ENCODE data around the gene C9orf57. TPM values are rescaled to one million over a fixed set of nuclear protein-coding genes. Genes with fewer than 3 reads are reported as not detected.

C9orf57 gene
- total and polyA plus RNA-seq, 2 of the 13 experiments (the other 11 are each of a cell fraction or from before 2014, with no cell fraction given), result 0.09 TPM; not detected in 1

GRCh38 chr9:72041369-72041768, 19.0 kb downstream of the C9orf57 start:
- Histone ChIP-seq H3K27me3 (ENCODE audit: control insufficient read depth in 1 of 2, insufficient read depth in 2 of 2, low read length in 2 of 2) (peaks cover 0 to 9% of the 10 kb centered on the region in 2 experiments; a peak in 1 of 5 replicates), H3K9me3 (ENCODE audit: low read length) (no peaks in the 10 kb centered on the region), H4K20me1 (ENCODE audit: insufficient read depth, low read length) (no peaks in the 10 kb centered on the region), H3K27ac (ENCODE audit: extremely low read length, insufficient read depth, low read length) (no peak overlapping the region), H3K4me3 (replicated peaks in 1 of 3; ENCODE audit: insufficient read depth in 1 of 3, low read depth in 2 of 3, low read length in 3 of 3) (no peak overlapping the region), H3K36me3 (replicated peaks in 1 of 2; ENCODE audit: control insufficient read depth in 1 of 2, insufficient read depth in 2 of 2, low read length in 2 of 2) (no peaks in the 10 kb centered on the region), H3K4me2 (ENCODE audit: low read depth, low read length) (no peak overlapping the region), H2AFZ (ENCODE audit: low read length) (no peak overlapping the region), H3K9ac (ENCODE audit: insufficient read depth, low read depth, low read length) (no peak overlapping the region), H3K79me2 (ENCODE audit: insufficient read depth, low read length) (no peaks in the 10 kb centered on the region), H3K4me1 (ENCODE audit: insufficient read depth, low read length) (peaks cover 44% of the 10 kb centered on the region)
- ATAC-seq, result no peak
- ChIA-PET POLR2A (no interaction called here), CTCF (ENCODE audit: low intra/inter-chr PET ratio, low total read pairs) (no interaction called here)
- no TSS peak for BruUV-seq (replicated peaks)
- no peak for FAIRE-seq
- intact Hi-C loops (cut with micrococcal nuclease; ENCODE audit: unreplicated experiment), result no loop called here
- WGBS (ENCODE audit: low lambda C conversion rate), result 30% methylated on average over 3 of the region's 3 CpGs
- no peak for DNase-seq (ENCODE audit: low spot score)
- in situ Hi-C loops (cut with HindIII; ENCODE audit: extremely low pct_ligation_motif_present, low pct_unique_long_range_greater_than_20kb), result loop anchor here (25.0 kb wide), 3 partner anchors 96 to 771 kb away; partner anchors contain the start of gene GDA
- no peak for TF ChIP-seq ZIK1 (CRISPR knock-in tag; IDR thresholded peaks at IDR 0.05; ENCODE audit: borderline replicate concordance, low read depth)
- no peak for TF ChIP-seq DBP (CRISPR knock-in tag; IDR thresholded peaks at IDR 0.05; ENCODE audit: not compliant biosample characterization)
- no peak for TF ChIP-seq ZBTB3 (CRISPR knock-in tag; IDR thresholded peaks at IDR 0.05; ENCODE audit: borderline replicate concordance, low read depth)
- no peak for TF ChIP-seq ZNF296 (CRISPR knock-in tag; conservative IDR thresholded peaks at IDR 0.05)
- TF ChIP-seq PAF1 (CRISPR knock-in tag; IDR thresholded peaks at IDR 0.05), result no peak
- TF ChIP-seq PCBP1 (IDR thresholded peaks at IDR 0.05; ENCODE audit: borderline replicate concordance, low read depth, low read length), result no peak
- TF ChIP-seq MEF2D (CRISPR knock-in tag; IDR thresholded peaks at IDR 0.05), result no peak
- no peak for TF ChIP-seq ZNF383 (CRISPR knock-in tag; IDR thresholded peaks at IDR 0.05; ENCODE audit: borderline replicate concordance)
- no peak for TF ChIP-seq ATRX (CRISPR knock-in tag; IDR thresholded peaks at IDR 0.05; ENCODE audit: borderline replicate concordance)
- no peak for TF ChIP-seq SOX13 (IDR thresholded peaks at IDR 0.05)
- TF ChIP-seq SOX13 (CRISPR knock-in tag; conservative IDR thresholded peaks at IDR 0.05 in 1 of 2, IDR thresholded peaks at IDR 0.05 in 1 of 2), result no peak
- TF ChIP-seq CEBPB (IDR thresholded peaks at IDR 0.05; ENCODE audit: borderline replicate concordance, low read depth, low read length), result no peak
- TF ChIP-seq ZFP1 (CRISPR knock-in tag; IDR thresholded peaks at IDR 0.05), result no peak
- no peak for TF ChIP-seq DPF2 (CRISPR knock-in tag; IDR thresholded peaks at IDR 0.05; ENCODE audit: borderline replicate concordance, low read depth)
- TF ChIP-seq POLR2AphosphoS5 (IDR thresholded peaks at IDR 0.05; ENCODE audit: low read depth, low read length), result no peak
- TF ChIP-seq ZNF333 (CRISPR knock-in tag; IDR thresholded peaks at IDR 0.05; ENCODE audit: borderline replicate concordance), result no peak
- no peak for TF ChIP-seq EED (CRISPR knock-in tag; IDR thresholded peaks at IDR 0.05)
- no peak for TF ChIP-seq ZNF629 (CRISPR knock-in tag; conservative IDR thresholded peaks at IDR 0.05)

All from HepG2 (cell line).